HUDEP-2 (cell line): ENCODE results near the gene IFIT3.

ENCODE experiments used
- DNase-seq, 76 experiments: peaks; one replicate each; lab custom pipeline; 2025; ENCODE audit not compliant: unreplicated experiment in 76 of 76; lab: John Stamatoyannopoulos, UW

IFIT3 gene

DNA sequence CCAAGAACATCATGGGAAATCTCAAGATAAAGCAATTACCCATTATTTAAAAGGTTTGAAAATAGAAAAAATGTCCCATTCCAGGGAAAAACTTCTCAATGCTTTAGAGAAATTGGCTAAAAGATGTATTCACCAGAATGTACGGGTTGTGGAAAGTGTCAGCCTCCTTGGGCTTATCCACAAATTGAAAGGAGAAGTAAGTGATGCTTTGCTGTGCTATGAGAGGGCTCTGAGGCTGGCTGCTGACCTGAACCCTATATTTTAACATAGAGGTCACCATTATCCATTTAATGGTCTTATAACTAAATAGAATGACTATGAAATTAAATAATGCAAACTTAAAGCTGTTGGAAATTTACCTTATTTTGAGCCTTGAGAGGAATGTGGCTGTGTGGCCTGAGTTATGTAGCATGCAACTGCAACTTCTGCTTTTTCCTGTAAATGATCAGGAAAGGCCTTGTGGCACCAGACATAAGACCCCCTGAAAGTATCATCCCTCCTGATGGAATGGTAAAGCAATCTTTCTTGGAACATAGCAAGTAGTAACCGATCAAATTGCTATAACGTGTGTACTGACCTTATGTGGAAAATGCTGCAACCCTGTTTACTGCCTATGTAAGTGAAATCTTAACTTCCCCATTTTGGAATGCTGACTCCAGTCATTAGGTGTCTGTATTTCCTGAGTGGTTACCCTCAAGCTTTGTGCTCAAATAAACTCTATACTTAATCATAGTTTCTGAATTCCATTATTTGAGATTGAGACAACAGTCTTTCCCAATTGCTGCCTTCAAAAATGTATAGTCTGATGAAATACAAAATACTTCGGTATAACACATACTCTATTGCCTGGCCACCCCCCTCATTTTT, 56.9 kb downstream of the IFIT3 start:
- no peak for DNase-seq

DNA sequence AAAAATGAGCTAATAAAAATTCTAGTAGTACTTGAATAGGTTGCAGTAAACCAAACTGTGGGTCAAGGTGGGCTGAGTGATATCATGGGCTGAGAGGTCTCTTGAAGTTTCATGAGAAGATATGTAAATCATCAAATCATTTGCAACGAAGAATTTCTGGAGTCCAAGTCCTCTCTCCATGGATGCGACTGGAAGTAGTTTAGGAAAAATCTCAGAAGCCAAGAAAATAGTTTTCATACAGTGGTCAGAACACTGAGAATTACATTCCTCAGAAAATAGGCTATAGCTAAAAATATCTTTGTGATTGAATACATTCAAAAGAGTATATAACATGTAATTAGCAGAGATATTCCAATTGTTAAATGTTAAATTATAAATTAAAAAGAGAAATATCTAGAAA, 61.0 kb downstream of the IFIT3 start:
- no peak for DNase-seq

DNA sequence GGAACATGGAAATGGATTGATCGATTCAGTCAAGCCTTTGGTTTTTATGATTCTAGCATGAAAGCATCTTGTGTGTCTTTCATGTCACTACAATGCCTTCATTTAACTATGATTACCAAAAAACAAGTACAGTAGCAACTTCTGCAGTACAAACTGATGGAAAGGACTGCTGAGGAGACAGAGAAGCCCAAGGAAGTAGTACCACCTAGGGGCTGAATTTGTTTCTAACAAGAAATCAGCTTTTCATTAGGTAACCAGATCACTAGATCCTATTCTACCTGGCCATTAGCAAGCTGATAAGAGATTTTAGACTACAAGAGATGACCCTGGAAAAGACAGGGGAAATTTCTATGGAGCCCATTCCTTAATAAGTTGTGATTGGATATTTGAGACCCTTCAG, 61.5 kb downstream of the IFIT3 start:
- DNase-seq = peak in 13 of 76 experiments; percentile 5 to 40 (median 11)
